Daoy (cell line): ENCODE data around the gene ST8SIA4. TPM values are rescaled to one million over a fixed set of nuclear protein-coding genes. Genes with fewer than 3 reads are reported as not detected.
"Not testable (repeated sequence)": the region's sequence is repeated elsewhere in the genome, so short reads cannot be mapped to it uniquely, and the experiment has no call there.

ENCODE experiments used
- DNase-seq: peaks from one replicate; pipeline ENCODE4 v3.0.0-alpha.2; 2015; ENCODE audit warnings: low read depth
- total RNA-seq: library from RNA; depleted of rRNA; stranded (reverse); fragments of >200 nt; shearing (Covaris generic); gene quantifications from 2 replicates; pipeline ENCODE4 v1.2.3, GENCODE V29; 2014

ST8SIA4 gene
- total RNA-seq, 1 experiment from 2014 or later, result 2.1 TPM

DNA sequence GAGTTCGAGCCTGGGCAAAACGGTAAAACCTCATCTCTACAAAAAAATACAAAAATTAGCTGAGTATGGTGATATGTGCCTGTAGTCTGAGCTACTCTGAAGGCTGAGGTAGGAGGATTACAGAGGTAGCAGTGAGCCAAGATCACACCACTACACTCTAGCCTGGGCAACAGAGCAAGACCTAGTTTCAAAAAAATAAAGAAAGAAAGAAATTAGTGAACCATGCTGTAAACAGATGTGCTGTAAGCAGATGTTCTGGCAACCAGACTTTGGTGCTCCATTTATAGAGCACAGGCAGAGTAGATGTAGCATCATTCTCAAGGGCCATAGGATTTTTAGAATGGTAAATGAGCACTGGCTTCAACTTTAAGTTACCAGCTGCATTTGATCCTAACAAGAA lies 115.4 kb downstream of the ST8SIA4 start:
- DNase-seq, result no peak

DNA sequence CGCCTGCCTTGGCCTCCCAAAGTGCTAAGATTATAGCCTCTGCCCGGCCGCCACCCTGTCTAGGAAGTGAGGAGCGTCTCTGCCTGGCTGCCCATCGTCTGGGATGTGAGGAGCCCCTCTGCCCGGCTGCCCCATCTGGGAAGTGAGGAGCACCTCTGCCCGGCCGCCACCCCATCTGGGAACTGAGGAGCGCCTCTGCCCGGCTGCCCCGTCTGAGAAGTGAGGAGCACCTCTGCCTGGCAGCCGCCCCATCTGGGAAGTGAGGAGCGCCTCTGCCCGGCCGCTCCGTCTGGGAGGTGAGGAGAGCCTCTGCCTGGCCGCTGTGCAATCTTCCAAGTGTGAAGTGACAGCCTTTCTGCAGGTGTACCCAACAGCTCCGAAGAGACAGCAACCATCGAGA lies 117.5 kb downstream of the ST8SIA4 start:
- DNase-seq, result not testable (repeated sequence)

DNA sequence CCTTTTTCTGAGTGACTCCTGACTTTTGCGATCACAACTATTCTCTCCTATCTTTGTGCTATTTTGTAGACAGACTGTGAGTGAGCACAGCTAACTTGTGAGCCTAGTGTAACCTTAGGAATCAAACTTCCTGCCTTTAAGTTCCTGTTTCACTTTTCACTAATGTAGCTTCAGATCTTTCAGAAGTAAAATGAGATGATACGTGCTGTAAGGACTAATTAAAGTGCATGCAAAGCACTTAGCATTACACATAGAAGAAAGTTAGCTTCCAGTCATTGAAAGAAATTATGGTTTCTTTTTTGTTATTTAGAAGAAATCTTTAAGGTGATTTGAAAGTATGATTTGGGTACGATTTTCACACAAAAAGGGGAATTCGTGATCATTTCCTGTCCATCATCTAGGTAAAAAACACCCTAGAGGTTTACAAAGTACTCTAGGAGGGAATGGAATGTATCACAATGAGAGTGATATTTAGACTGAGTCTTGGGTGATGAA lies 122.7 kb downstream of the ST8SIA4 start:
- no peak for DNase-seq

DNA sequence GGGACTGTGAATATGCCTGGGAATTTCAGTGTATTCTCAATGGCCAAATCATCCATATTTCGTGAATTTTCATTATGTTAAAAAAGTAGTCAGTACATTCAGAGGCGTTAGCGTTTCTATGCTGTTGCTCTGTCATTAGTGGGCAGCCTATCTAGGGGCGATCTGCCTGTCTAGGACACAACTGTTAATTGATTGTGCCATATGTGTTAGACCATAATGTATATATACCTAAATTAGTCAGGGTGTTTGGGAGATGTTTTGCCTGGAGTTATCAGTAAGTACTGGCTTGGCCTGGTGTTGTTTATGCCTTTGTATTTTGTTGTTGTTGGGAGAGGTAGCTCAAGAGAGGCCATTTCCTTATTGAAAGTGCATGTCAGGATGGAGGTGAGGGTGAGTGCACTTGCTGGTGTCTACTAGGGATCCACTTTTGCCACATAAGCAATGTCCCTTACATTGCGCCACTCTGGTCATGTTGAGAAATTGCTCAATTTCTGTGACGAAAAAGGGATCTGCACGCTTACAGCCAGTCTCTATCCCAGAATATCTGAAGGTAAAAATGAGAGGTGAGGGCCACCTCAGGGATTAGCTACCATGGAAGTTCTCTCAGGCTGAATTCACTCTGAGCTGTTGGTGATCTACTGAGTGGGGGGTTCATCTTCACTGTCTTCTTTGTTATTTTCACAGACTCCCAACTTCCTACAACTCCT lies 123.3 kb downstream of the ST8SIA4 start:
- DNase-seq, result no peak

DNA sequence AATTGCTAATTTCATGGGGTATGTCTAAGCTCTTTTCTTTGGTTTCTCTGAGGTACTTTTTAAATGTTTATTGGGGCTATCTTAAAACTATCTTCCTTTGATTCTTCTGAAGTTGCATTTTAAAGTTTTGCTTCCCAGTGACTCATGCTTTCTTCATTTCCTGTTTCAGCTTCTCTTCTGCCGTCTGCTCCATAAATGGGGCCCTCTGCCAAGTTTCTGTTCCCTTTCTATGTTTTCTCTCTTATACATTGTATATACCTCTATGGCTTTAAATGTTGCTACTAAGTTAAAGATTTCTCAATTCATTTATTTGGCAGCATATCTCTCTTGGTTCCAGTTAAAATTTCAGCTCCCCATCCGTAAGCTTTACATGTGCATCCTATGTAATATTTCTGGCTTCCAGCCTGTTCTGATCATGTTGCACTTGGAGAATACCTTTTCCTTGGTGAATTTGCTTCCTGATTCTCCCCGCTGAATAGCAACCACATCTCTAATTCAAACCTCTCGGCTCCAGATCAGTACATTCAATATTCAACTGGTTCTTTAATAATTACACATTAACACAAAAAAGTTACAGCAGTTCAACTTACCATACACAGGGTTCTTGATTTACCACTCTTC lies 125.3 kb downstream of the ST8SIA4 start:
- peak; percentile 47 for DNase-seq

DNA sequence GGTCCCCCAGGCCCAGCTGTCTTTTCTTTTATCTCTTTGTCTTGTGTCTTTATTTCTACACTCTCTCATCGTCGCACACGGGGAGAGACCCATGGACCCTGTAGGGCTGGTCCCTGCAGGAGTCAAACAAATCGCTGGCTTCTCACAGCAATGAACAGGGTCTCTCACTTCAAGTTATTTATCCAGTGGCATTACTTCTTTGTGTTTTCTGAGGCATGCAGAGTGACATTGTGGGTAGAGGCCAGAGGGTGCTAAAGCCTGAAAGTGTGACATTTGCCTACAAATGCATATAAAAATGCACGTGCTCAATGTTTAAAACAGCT lies 127.6 kb downstream of the ST8SIA4 start:
- DNase-seq, result no peak

DNA sequence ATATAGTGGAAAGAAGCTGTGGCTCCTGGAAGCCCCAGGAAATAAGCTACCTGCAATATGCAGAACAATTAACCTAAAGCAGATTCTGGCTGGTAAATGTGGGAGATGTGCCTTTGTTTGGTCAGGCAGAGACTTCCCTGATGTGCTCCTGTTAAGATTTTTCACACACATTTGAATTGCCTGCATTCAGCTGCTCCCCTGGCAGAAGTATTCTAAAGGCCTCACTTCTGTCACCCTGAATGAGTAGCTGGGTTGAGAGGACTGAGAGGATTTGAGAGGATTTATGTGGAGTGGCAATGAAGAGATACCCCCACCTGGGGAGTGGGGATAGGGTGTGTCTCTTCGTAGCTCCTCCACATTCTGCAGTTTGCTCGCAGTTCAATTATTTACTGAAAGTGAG lies 130.5 kb downstream of the ST8SIA4 start:
- no peak for DNase-seq

DNA sequence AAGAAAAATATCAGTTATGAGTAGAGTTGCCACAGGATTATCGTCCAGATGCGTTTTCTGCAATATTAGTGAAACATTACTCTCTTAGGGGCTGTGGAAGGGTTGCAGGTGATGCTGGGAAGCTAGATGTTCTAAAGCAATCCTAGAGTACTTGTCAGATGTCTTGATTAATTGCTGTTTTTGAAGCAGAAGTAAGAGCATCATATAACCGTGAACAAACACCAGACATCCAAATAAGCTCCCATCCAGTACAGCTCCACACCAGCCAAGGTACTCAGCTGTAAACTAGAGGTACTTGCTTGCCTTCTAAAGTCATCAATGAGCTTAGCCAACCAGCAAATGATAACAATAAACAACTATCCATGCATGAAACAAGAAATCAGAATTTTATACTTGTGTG lies 131.1 kb downstream of the ST8SIA4 start:
- no peak for DNase-seq

DNA sequence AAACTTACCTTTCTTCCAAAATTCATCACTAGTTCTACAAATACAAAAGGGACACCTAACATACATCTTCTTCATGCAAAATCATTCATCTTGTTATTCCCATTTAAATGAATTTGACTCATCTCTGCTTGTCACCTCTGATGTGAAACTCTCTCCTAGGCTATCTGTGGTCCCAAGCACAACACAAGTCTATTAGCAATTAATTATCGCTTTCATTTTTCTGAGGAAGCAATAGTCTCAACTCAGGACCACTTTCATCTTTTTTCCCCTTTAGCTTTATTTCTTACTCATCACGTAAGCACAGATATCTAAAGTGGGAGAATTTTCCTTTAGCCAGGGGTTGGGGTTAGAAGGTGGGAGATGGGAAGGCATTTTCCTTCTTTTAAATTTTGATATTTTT lies 131.9 kb downstream of the ST8SIA4 start:
- no peak for DNase-seq

DNA sequence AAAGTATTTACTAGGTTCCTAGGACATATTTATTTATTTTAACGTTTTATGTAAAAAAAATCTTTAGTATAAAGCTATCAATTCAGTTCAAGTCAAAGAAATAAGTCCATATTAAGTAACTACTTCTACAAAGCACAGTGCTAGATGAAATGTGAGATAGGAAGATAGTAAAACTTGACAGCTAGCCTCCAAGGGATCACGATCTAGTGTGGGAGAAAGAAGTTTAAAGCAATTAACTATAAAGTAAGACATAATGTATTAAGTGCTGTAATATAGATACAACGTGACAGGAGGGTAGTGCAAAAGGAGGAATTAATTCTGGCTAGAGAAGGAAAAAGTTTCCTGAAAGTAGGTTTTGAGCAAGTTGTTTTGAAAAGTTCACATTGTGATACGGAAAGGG lies 134.9 kb downstream of the ST8SIA4 start:
- no peak for DNase-seq

DNA sequence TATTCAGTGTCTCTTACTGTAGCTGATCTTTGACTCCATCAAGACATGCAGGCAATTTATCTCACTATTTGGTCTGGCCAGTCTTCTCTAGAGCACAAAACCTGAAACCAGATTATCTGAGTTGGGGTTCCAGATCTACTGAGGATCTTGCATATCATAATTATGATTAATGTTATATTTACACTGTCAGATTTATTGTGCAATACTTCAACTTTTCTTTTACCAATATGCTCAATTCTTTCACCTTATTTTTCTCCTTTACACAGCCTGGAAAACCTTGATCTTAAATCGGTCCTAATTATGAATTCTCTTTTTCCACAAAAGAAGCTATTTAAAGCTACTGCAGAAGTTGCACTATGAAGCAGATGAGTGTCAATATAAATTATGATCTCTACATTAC lies 140.1 kb downstream of the ST8SIA4 start:
- no peak for DNase-seq

DNA sequence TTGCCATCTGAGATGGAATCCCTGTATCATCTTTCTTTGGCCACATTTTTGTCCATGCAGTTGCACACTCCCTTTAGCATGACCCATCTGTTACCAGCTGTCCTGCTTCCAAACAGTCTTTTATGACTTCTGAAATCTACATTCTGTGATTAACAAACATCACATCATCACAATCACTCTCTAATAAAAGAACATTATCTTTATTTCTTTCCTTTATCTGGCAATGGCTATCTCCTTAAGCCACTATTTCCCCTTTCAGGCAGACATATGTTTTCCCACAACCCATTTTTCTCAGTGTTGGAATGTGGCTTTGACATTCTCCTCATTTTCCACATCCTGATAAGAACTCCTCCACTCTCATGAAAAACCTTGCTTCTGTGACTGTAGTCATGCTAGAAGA lies 141.0 kb downstream of the ST8SIA4 start:
- no peak for DNase-seq

DNA sequence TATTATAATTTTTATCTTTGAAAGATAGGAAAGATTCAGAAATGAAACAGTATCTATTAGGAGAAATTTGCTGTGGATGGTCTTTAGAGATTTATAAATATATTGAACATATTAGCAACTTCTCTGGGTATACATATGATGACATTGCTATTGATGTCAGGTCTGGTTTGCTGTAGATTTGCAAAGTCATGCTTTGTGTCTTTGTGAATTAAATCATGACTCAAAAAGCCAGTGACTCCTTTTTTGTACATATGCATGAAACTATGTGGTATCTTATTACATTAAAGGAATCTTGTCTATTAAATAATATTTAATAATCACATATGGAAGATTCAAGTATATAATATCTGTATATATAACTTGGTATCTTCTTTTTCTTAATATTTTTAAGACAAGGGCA lies 141.9 kb downstream of the ST8SIA4 start:
- DNase-seq, result no peak

DNA sequence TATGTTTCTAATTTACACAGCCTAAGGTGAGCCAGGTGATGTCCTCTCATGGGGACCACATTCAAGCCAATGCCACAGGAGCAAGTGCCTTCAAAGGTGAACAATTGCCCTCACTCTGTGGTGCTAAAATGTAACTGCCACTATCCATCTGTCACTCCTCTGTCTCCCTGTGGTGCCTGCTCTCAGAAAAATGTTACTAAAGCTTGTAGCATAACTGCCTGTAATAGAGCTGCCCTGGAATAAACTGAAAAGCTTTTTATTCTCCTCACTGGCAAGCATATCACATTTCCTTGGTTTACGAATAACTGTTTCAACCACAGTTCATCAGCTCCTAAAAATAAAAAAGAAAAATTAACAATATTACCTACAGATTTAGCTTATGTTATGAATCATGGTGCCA lies 142.4 kb downstream of the ST8SIA4 start:
- no peak for DNase-seq

DNA sequence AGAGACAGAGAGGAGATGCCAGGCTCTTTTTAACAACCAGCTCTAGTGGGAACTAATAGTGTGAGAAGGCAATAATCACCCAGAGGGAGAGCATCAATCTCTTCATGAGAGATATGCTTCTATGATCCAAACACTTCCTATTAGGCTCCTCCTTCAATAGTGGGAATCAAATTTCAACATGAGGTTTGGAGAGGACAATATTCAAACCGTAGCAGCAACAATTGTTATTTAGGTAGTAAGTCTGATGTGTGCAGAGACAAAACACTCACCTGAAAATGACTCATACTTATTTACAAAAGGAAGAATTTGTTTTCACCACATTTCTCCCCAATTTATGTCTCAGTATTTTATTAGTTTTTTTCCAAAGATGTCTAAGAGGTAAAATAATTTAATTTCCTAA lies 144.3 kb downstream of the ST8SIA4 start:
- no peak for DNase-seq

DNA sequence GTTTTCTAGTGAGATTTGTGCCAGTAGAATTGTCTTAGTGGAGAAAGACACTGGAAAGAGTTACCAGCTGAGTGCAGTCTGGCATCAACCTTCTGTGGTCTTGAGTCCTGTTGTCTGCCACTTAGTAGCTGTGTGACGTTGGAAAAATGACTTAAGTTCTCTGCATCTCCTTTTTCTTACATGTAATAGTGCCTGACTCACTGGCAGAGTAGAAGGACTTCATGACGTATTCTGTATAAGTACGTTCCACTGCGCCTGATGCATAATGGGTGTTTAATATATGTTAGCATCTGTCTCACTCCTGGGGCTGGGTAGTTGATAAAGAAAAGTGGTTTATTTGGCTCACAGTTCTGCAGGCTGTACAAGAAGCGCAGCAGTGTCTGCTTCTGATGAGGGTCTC lies 144.8 kb downstream of the ST8SIA4 start:
- DNase-seq, result no peak

DNA sequence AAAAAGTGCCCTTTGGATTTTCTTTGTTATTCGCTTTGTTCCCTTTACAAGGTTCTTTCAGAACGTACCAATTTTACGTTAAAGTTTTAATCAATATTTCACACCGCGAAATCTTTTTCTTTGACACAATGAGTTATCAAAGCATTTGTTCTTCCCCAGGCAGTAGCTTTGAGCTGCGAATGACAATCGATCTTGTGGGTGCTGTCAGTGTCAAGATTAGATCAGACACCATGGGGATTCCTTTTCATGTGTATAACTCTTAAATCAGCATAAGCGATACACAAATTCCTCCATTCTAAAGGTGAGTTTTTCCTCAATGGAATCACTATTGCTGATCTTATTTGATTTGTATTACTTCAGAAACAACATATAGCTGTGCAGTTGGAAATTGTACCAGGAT lies 145.5 kb downstream of the ST8SIA4 start:
- DNase-seq, result no peak
